Glutamatergic neuron (in vitro differentiated cells): ENCODE measurements around the gene ZNF566. TPM values are rescaled to one million over a fixed set of nuclear protein-coding genes. Genes with fewer than 3 reads are reported as not detected.

Experiments
- DNase-seq: peaks from one replicate; pipeline ENCODE4 v3.0.0; 2022
- H3K27ac Mint-ChIP-seq: one replicate; pipeline ENCODE4 v1.8.0; 2020; ENCODE audit warnings: mild to moderate bottlenecking, mixed read lengths, inconsistent platforms; ENCODE audit not compliant: unreplicated experiment
- H3K27me3 Mint-ChIP-seq: one replicate; pipeline ENCODE4 v1.8.0; 2020; ENCODE audit warnings: mild to moderate bottlenecking, moderate library complexity, mixed read lengths, inconsistent platforms; ENCODE audit not compliant: unreplicated experiment
- H3K36me3 Mint-ChIP-seq: one replicate; pipeline ENCODE4 v1.8.0; 2020; ENCODE audit warnings: mild to moderate bottlenecking, mixed read lengths, inconsistent platforms; ENCODE audit not compliant: unreplicated experiment
- H3K4me1 Mint-ChIP-seq: one replicate; pipeline ENCODE4 v1.8.0; 2020; ENCODE audit warnings: mild to moderate bottlenecking, low read depth, mixed read lengths, inconsistent platforms; ENCODE audit not compliant: unreplicated experiment
- H3K4me3 Mint-ChIP-seq: one replicate; pipeline ENCODE4 v1.8.0; 2020; ENCODE audit warnings: mild to moderate bottlenecking, mixed read lengths, inconsistent platforms; ENCODE audit not compliant: unreplicated experiment
- H3K9me3 Mint-ChIP-seq: one replicate; pipeline ENCODE4 v1.8.0; 2020; ENCODE audit warnings: mild to moderate bottlenecking, moderate library complexity, mixed read lengths, inconsistent platforms; ENCODE audit not compliant: unreplicated experiment
- CTCF ChIP-seq: fragments of 200-600 bp; sonication (generic); IDR thresholded peaks from one replicate; pipeline ENCODE4 v1.5.0; 2021; ENCODE audit not compliant: partially characterized antibody, unreplicated experiment
- total RNA-seq: library from RNA; stranded (reverse); fragmentation: NEBNext Ultra II Directional; extraction: Animal tissue kit (Norgen Biotek cat#: 25700); gene quantifications from one replicate; pipeline ENCODE4 v1.2.1, GENCODE V29; 2021; ENCODE audit not compliant: unreplicated experiment

Gene ZNF566
- total RNA-seq, 1 donor from 2014 or later: 15.7 TPM

GRCh38 chr19:36409841-36410240, 79.5 kb downstream of the ZNF566 start:
- Mint-ChIP-seq H3K27me3 (peaks cover 1% of the 10 kb centered on the region), H3K4me3 (no peak overlapping the region), H3K4me1 (no peaks in the 10 kb centered on the region), H3K9me3 (no peaks in the 10 kb centered on the region), H3K27ac (no peak overlapping the region), H3K36me3 (peaks cover 18% of the 10 kb centered on the region)
- DNase-seq: no peak
- TF ChIP-seq CTCF: no peak

GRCh38 chr19:36408101-36408500, 81.3 kb downstream of the ZNF566 start:
- peaks cover 3% of the 10 kb centered on the region for H3K9me3 Mint-ChIP-seq
- DNase-seq: no peak
- H3K4me3 Mint-ChIP-seq: no peak overlapping the region
- peaks cover 1% of the 10 kb centered on the region for H3K27me3 Mint-ChIP-seq
- H3K27ac Mint-ChIP-seq: no peak overlapping the region
- no peak for TF ChIP-seq CTCF
- peaks cover 22% of the 10 kb centered on the region for H3K36me3 Mint-ChIP-seq
- no peaks in the 10 kb centered on the region for H3K4me1 Mint-ChIP-seq

GRCh38 chr19:36404498-36404897, 84.9 kb downstream of the ZNF566 start:
- Mint-ChIP-seq H3K36me3 (peaks cover 36% of the 10 kb centered on the region), H3K4me1 (no peaks in the 10 kb centered on the region), H3K4me3 (no peak overlapping the region), H3K27me3 (peaks cover 1% of the 10 kb centered on the region), H3K9me3 (peaks cover 3% of the 10 kb centered on the region), H3K27ac (no peak overlapping the region)
- DNase-seq: no peak
- TF ChIP-seq CTCF: no peak

- Mint-ChIP-seq H3K27ac (no peak overlapping the region), H3K9me3 (peaks cover 3% of the 10 kb centered on the region), H3K36me3 (peaks cover 38% of the 10 kb centered on the region), H3K4me3 (no peak overlapping the region), H3K4me1 (no peaks in the 10 kb centered on the region), H3K27me3 (peaks cover 1% of the 10 kb centered on the region)
- DNase-seq: no peak
- no peak for TF ChIP-seq CTCF
Observed at GRCh38 chr19:36401475-36401874, 87.9 kb downstream of the ZNF566 start.

GRCh38 chr19:36398571-36398970, 90.8 kb downstream of the ZNF566 start:
- H3K4me3 Mint-ChIP-seq: no peak overlapping the region
- TF ChIP-seq CTCF: no peak
- peaks cover 50% of the 10 kb centered on the region for H3K36me3 Mint-ChIP-seq
- no peaks in the 10 kb centered on the region for H3K4me1 Mint-ChIP-seq
- peaks cover 6% of the 10 kb centered on the region for H3K9me3 Mint-ChIP-seq
- no peaks in the 10 kb centered on the region for H3K27me3 Mint-ChIP-seq
- H3K27ac Mint-ChIP-seq: no peak overlapping the region
- DNase-seq: no peak

Other genes with a start within 250 kb of the ZNF566 start
- gene ZFP14, start 110.4 kb downstream of the ZNF566 start, total RNA-seq: 14.3 TPM
- gene ZFP82, start 70.9 kb downstream of the ZNF566 start, total RNA-seq: 16.1 TPM
- 22.4 TPM for gene ZNF260, start 38.7 kb upstream of the ZNF566 start, total RNA-seq
- gene ZNF529, start 83.7 kb upstream of the ZNF566 start, total RNA-seq: 25.8 TPM
- gene ZNF382, start 115.8 kb upstream of the ZNF566 start, total RNA-seq: 77.1 TPM
- 11.9 TPM for gene ZNF461, start 177.3 kb upstream of the ZNF566 start, total RNA-seq
- 5.8 TPM for gene ZNF567, start 198.1 kb upstream of the ZNF566 start, total RNA-seq